DMS 273 (cell line): ENCODE data around the gene FAM131C.
"Not testable (repeated sequence)": the region's sequence is repeated elsewhere in the genome, so short reads cannot be mapped to it uniquely, and the experiment has no call there.

Source experiments
- DNase-seq: peaks from one replicate; lab custom pipeline; 2025; ENCODE audit not compliant: unreplicated experiment; lab: John Stamatoyannopoulos, UW

Gene FAM131C

GRCh38 chr1:16073490-16074119 is at the start of gene FAM131C:
TSS of gene FAM131C (minus strand) at chr1:16073651. CDS start at chr1:16073442, 209 bp downstream.
- peak; percentile 79 for DNase-seq

GRCh38 chr1:16122916-16123315 is 49.5 kb upstream of the FAM131C start:
- peak; percentile 28 for DNase-seq

- DNase-seq: no peak
Measured at GRCh38 chr1:16122350-16122881, 49.0 kb upstream of the FAM131C start.

- DNase-seq: no peak
Measured at GRCh38 chr1:16120940-16121410, 47.5 kb upstream of the FAM131C start.

GRCh38 chr1:16120407-16120806 is 47.0 kb upstream of the FAM131C start:
- DNase-seq: no peak

- no peak for DNase-seq
Measured at GRCh38 chr1:16119926-16120325, 46.5 kb upstream of the FAM131C start.

GRCh38 chr1:16119504-16119903 is 46.1 kb upstream of the FAM131C start:
- no peak for DNase-seq

- DNase-seq: no peak
Measured at GRCh38 chr1:16118706-16119105, 45.3 kb upstream of the FAM131C start.

GRCh38 chr1:16117936-16118335 is 44.5 kb upstream of the FAM131C start:
- DNase-seq: no peak

- no peak for DNase-seq
Measured at GRCh38 chr1:16117369-16117768, 43.9 kb upstream of the FAM131C start.

GRCh38 chr1:16116625-16117024 is 43.2 kb upstream of the FAM131C start:
- no peak for DNase-seq

- DNase-seq: no peak
Measured at GRCh38 chr1:16116002-16116401, 42.6 kb upstream of the FAM131C start.

GRCh38 chr1:16115468-16115983 is 42.1 kb upstream of the FAM131C start:
- no peak for DNase-seq

- DNase-seq: no peak
Measured at GRCh38 chr1:16114527-16115467, 41.3 kb upstream of the FAM131C start.

- no peak for DNase-seq
Measured at GRCh38 chr1:16112596-16113555, 39.4 kb upstream of the FAM131C start.

- DNase-seq: no peak
Measured at GRCh38 chr1:16111771-16112595, 38.5 kb upstream of the FAM131C start.

- DNase-seq: no peak
Measured at GRCh38 chr1:16110884-16111283, 37.4 kb upstream of the FAM131C start.

- no peak for DNase-seq
Measured at GRCh38 chr1:16110456-16110855, 37.0 kb upstream of the FAM131C start.

- no peak for DNase-seq
Measured at GRCh38 chr1:16109571-16109970, 36.1 kb upstream of the FAM131C start.

GRCh38 chr1:16107039-16107438 is 33.6 kb upstream of the FAM131C start:
- not testable (repeated sequence) for DNase-seq
